ENCODE data around the gene ADRM1.

The ADRM1 gene

GRCh38 chr20:62321975-62322374, 19.2 kb downstream of the ADRM1 start:
- in situ Hi-C loops (cut with MboI; ENCODE audit: low sequenced_read_pairs) = no loop called here

- in situ Hi-C loops (cut with MboI; ENCODE audit: low sequenced_read_pairs) = no loop called here
These were observed 19.8 kb downstream of the ADRM1 start for GRCh38 chr20:62322492-62323041.

- in situ Hi-C loops (cut with MboI; ENCODE audit: low sequenced_read_pairs) = no loop called here
These were observed 20.6 kb downstream of the ADRM1 start for GRCh38 chr20:62323146-62323979.

- in situ Hi-C loops (cut with MboI; ENCODE audit: low sequenced_read_pairs) = no loop called here
These were observed 21.4 kb downstream of the ADRM1 start for GRCh38 chr20:62323980-62324906.

- in situ Hi-C loops (cut with MboI; ENCODE audit: low sequenced_read_pairs) = no loop called here
These were observed 22.5 kb downstream of the ADRM1 start for GRCh38 chr20:62325172-62325905.

DNA sequence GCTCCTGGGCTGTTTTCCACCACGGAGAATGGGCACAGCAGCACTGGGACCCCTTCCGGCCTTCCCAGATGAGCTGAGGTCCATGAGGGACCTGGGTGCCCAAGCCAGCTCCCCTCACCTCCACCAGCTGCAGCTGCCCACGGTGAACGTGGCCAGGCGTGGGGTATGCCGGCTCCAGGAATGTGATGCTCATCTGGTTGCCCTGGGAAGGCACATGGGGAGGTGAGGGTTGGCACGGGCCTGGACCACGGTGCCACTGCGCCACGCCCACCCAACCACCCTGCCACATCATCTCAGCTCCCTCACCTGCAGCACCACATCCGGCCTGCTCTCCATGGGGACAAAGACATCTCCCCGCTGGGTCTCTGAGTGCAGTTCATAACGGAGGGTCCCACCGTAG, 23.8 kb downstream of the ADRM1 start:
- in situ Hi-C loops (cut with MboI; ENCODE audit: low sequenced_read_pairs) = no loop called here

DNA sequence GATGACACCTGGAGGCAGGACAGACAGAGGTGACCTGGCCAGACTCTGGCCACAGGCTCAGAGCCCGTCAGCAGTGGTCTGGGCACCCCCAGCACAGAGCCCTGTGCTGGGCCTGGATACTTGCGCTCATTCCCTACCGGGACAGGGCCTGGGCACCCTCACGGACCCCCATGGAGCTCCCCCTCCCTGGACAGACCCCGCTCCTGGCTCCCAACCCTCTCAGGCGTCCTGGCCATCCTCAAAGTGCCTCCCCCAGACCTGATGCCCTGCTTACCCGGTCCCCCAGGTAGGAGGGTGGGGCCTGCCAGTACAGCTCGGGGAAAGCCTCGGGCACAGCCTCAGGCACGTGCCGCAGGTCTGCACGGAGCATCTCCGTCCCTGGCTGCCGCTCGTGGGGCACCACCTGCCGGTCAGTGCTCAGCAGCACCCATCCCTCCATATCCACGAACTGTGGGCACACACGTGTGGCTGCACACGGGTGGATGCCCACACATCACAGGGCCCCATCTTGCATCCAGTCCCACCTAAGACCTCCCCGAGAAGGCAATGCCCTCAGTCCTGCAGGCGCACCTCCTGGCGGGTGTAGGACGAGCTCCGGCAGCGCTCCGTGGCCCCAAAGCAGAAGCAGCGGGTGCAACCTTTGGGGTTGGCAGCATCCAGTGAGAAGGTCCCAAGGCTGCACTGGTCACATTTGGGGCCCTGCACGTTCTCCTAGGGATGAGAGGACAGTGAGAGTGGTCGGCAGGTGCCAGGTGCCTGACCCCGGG, 24.3 kb downstream of the ADRM1 start:
- in situ Hi-C loops (cut with MboI; ENCODE audit: low sequenced_read_pairs) = no loop called here

DNA sequence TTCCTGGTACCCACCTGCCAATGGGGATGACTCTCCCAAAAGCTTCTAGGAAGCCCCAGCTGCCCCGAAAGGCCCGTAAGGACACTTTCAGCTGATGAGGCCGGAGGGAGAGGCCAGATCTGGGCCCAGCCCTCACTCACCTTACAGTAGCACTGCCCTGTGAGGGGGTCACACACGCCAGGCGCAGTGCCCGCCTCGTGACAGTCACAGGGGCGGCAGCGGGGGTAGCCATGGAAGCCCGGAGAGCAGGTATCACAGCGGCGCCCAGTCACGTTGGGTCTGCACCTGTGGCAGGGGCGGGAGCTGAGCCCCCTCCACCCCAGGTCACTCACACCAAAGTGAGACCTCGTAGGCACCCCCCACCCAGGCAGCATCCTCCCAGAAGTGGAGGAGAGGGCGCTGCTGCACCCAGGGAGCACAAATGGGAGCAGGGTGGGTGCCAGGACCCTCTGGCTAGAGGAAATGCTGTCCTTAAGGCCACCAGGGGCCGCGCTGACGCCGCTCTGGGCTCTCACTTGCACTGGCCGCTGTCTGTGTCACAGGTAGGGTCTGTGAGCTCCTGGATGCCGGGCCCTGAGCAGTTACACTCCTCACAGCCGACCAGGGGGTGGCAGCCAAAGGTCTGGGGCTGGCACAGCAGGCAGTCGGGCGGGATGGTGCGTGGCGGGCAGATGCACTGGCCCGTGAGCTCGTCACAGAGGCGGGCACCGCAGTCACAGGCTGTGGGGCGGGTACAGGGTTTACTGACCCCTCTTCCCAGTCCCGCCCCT, 25.1 kb downstream of the ADRM1 start:
- in situ Hi-C loops (cut with MboI; ENCODE audit: low sequenced_read_pairs) = no loop called here

GRCh38 chr20:62328684-62329388, 26.0 kb downstream of the ADRM1 start:
- in situ Hi-C loops (cut with MboI; ENCODE audit: low sequenced_read_pairs) = no loop called here

DNA sequence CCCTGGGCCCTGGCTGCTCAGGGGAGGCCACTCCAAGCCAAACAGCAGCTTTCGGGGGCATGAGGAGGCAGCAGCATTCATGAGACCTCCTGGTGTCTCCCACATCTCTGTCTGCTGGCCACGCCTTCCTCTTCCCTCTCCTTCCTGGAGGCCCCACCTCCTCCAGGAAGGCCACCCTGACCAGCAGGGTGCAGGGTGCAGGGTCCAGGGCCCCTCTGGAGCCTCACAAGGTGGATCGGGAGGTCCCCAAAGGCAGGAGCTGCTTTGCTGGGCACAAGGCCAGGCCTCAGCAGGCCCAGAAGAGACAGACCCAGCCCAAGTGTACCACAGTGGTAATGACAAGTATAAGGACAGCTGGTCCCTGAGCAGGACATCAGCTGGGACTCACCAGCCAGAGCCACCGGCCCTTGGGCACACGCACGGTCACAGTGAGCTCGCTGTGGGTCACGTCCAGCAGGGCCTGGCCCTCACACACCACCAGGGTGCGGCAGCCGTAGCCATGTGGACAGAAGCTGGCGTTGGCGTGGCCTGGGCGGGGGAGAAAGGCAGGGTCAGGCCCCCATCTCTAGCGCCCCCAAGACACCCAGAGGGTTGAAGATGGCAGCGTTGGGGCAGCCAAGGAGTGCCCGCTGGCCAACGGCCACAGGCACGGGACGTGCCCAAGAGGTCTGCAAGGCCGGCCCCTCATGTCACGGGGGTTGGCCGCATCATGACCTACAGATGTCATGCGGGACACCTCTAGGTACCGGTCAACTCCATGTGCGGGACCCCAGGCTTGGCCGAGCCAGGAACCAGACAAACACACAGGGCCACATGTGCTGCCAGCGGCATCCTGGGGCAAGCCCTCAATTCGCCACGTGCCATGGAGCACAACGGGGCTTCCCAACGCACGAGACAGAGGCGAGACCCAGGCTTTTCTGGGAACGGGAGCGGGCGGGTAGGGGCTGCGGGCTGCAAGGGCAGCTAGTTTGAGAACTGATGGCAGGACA, 26.9 kb downstream of the ADRM1 start:
- in situ Hi-C loops (cut with MboI; ENCODE audit: low sequenced_read_pairs) = no loop called here

DNA sequence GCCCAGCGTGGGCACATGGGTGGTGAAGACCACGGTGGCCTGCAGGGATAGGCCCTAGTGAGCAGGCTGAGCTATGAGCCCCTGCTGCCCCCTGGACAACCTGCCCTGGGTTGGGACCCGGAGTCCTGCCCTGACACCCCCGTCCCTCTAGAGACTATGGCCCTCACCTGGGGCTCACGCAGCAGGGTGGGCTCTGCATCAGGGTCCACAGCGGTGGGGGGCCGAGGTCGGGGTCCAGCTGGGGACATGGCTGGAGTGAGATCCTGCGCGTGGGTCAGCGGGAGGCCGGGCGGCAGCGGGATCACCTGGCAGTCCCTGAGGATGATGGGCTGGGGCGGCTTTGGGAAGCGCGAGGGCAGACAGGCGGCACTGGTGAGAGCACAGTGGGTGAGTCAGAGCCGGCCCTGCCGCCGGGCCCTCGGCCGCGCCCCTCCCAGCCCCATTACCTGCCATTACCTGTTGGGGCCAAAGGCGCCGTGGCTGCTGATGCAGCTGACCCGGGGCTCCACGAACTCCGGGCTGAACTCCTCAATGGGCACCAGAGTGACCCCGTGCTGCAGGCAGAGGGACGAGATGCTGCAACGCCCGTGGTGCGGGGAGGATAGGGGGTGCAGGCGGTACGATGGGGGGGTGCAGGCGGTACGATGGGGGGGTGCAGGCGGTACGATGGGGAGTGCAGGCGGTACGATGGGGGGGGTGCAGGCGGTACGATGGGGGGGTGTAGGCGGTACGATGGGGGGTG, 27.9 kb downstream of the ADRM1 start:
- in situ Hi-C loops (cut with MboI; ENCODE audit: low sequenced_read_pairs) = no loop called here

GRCh38 chr20:62331347-62331746, 28.6 kb downstream of the ADRM1 start:
- in situ Hi-C loops (cut with MboI; ENCODE audit: low sequenced_read_pairs) = no loop called here

DNA sequence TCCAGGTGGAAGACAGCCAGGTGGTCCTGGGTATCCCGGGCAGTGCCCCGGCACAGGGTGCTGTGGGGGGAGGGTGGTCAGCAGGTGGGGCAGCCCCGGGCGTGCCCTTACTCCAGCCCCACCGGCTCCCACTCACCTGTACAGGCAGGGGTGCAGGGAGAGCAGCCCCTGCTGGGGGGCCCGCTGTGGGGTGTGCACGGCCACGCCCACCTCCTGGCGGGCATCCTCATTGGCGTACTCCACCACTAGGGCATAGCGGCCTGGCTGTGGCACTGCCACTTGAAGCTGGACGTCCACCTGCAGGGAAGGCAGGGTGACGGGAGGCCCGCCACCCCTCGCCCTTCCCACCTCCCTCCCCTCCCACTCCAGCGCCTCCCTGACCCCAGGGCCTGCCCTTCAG, 29.6 kb downstream of the ADRM1 start:
- in situ Hi-C loops (cut with MboI; ENCODE audit: low sequenced_read_pairs) = no loop called here

DNA sequence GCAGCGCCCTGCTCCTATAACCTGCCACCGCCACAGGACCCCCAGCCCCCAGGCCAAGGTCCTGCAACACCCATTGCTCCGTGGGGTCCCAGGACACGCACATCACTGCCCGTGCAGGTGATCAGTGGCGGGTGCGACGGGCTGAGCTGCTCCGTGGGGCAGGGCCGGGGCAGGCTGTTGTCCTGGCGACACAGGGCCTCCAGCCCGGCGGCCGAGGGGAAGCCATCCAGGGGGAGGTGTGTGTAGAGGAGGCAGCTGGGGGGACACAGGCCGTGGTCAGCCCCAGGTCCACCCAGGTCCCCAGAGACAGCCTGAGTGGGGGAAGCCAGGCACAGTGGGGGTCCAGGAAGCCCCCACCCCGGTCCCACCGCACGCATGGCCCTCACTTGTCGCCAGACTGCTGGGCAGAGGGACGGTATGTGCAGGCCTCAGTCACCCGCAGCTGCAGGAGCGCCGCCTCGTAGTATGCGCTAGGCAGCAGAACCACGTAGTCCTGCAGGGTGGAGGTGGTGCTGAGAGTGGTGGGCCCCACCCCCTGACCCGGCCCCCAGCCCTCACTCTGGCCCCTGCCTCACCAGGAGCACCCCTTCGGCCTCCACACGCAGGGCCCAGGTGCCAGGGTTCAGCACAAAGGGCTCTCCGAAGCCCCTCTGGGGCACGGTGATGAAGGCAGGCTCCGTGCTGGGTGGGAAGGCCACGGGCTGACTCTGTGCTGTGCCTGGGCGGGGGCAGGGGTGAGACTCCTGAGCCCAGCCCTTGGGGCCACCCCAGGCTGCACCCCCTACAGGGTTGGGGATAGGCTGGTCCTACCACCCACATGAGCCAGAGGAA, 30.4 kb downstream of the ADRM1 start:
- in situ Hi-C loops (cut with MboI; ENCODE audit: low sequenced_read_pairs) = no loop called here

DNA sequence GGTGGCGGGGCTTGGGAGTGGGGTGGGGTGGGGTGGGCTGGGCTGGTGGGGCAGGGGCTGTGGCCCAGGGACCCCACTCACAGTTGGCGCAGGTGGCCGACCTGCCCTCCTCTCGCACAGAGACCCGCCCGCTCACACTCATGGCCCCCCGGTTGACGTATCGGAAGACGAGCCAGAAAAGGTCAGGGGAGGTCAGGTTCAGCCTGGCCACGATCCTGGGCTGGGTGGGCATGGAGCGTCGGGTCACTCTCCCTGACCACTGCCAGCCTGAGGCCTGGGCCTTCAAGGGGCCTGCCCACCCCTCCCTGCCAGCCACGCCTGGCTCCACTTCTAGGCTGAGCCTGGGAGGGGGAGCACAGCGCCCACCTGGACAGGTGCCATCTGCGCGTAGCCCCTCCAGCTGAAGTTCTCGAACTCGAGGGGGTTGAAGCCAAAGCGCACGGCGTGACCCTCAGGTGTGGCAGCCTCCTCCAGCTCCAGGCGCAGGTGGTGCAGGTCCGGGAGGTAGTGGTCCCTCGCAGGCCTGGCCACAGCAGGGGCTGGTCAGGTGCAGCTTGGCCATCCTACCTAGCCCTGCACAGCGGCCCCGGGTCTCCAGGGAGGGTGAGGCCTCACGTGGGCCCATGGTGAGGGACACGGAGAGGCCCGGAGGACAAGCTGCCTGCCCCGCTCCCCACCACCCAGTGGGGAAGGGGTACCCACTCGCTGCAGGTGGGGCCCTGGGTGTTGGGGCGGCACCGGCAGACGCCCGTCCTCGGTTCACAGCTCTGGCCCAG, 31.2 kb downstream of the ADRM1 start:
- in situ Hi-C loops (cut with MboI; ENCODE audit: low sequenced_read_pairs) = no loop called here
